Activated CD4-positive, alpha-beta T cell treated with anti-CD3 and anti-CD28 coated beads, Interleukin-10, Interleukin-2, amounts not matched to agents 100 ng/mL and 50 ng/mL, durations not matched to agents 16 hours and 8 hours (primary cell): ENCODE measurements around the gene DAPL1.

Experiments
- DNase-seq: peaks from one replicate; pipeline ENCODE4 v3.0.0-alpha.2; 2020

Gene DAPL1

DNA sequence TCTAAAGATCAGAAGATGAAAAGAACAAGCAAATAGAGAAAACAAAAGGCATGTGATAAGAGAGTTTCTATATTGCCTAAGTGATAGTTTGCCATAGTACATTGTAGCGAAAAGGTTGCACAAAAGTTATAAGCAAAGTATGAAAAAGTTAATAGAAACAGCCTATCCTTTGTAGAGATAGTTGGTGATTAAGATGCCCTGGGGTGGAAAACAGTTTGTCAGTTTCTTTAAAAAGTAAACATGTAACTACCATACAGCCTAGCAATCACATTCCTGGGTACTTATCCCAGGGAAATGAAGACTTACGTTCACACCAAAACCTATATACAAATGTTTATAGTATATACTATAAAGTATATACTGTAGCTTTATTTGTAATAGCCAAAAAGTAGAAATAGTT is 16.9 kb upstream of the DAPL1 start:
- DNase-seq: no peak

DNA sequence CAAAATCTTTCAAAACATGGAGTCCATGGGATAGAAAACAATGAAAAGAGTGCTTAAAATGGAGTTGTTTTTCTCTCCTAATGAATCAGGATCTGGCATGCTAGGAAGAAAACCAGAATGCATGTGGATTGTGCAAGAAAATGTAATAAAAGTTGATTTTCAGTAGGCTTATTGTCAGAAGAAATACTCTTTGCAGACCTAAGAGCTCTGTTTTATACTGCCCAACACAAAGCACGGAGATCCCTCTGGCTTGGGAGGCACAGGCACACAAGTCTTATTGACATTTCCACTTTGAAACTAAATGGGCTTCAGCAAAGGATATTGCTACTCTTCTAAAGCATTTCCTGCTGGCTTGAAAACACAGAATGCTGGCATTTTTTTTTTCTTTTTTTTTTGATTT is 15.5 kb upstream of the DAPL1 start:
- DNase-seq: no peak

GRCh38 chr2:158781353-158781961 is 13.7 kb upstream of the DAPL1 start:
- DNase-seq: no peak

GRCh38 chr2:158782136-158782535 is 13.0 kb upstream of the DAPL1 start:
- no peak for DNase-seq

DNA sequence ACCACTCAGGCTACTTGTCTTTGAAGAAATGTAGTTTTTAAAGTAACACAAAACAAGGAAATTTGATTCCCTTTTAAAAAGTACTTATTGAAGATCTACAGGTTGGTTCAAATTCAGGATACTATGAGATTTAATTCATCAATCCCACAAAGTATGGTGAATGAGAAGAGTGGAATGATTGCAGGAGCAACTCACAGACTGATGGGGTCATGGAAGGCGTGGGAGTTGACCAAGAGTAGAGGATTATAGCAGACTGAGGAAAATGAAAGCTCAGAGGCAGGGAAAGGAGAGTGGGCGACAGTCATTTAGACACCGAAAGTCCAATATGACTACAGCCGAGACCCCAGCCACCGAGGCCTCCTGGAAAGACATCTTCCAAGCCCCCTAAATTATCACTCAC is 12.5 kb upstream of the DAPL1 start:
- no peak for DNase-seq

DNA sequence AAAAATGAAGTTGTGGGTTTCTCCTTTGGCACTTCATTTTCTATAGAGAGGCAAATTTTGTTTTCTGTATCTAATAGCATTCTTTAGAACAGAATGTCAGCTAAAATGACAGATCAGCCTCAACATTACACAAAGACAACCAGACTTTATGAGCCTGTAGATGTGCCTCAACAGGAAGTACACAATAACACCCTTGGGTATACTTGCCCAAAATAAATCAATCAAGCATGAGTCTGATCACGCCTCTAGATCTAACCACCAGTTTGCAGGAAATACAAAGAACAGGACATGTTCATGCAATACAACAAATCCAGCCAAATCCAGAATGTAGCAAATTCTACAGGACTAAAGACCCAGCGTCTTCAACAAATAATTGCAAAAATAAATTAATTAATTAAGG is 11.2 kb upstream of the DAPL1 start:
- DNase-seq: no peak

DNA sequence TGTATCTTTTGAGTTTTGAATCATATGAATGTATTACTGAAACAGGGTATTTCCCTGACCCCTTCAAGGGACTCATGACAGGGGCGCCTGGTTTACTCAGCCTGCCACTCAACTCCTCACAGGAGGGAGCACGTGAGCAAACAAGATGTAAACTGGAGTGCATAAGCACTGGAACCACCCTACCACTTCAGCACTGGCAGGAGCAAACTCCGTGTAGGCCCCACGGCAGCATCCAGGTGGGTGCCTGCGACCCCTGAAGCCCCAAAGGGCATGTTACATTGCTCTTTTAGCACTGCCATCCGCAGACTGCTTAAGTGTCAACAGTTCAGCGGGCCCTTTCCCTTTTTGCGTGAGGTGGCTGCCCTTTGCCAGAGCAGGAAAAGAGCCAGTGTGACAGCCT is 8.2 kb upstream of the DAPL1 start:
- DNase-seq: no peak

- DNase-seq: no peak
Observed at GRCh38 chr2:158788951-158789350, 6.2 kb upstream of the DAPL1 start.

DNA sequence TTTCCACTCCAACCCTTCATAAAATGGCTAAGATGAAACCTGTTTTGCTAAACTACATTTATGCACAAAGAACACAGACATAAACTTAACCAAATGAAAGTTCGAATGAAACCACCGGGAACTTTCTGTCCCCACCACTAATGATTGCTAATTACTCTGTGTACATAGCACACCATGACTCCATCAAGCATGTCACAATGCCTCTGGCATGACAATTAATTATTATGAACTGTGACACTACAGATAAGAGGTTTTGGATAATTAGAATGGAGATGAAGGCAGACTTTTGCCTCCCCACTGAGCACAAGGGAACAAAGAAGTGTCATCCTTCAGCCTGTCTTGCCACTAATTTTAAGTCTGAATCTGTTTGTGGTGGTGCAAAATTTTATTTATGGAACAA is 1.5 kb downstream of the DAPL1 start:
- no peak for DNase-seq

DNA sequence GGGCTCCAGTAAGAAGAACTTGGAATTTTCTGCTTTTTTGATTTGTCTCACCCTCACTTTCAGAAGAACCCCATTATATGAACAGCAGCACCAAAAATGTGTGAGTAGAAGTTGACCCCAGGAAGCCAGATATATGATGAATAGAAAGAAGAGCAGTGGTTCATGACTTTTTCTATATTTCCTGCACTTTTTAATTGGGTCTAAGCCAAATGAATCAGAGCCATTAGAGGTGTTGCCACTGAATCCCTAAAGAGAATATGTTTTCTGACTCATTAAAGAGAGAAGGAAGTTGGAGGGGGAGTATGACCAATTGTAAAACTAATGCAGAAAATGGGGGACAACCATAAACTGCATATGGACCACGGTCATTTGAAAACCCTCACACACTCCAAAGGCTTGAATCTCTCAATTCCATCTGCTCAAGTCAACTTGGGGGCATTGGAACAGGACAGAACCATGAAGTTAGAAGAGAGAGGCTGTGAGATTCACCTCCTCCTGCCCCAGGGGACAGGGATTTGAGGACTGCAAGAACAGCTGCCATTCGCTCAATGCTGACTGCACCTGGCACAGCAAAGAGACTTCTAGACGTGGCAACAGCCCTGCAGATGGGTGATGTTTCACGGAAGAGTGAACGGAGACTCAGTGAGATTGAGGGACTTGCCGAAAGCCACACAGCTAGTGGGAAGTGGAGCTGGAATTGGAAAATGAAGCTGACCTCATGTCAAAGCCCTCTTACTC is 3.0 kb downstream of the DAPL1 start:
- DNase-seq: no peak

DNA sequence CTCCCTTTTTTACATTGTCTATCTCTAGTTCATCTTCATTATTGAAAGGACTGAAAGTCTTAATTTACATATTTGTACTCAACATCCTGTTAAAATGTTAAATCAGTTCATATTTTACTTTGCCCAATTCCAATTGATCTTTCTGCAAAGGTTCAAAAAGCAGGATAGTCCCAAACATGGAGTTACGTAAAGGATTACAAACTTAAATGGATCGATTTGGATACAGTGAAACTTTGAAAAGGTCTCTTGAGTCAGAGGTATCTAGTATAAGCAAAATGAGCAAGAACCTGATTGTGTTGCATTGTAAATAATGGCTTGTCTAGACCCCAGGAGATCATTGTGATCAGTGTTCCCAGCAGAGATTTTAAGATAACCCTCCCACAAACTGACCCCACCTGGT is 4.1 kb downstream of the DAPL1 start:
- DNase-seq: no peak

DNA sequence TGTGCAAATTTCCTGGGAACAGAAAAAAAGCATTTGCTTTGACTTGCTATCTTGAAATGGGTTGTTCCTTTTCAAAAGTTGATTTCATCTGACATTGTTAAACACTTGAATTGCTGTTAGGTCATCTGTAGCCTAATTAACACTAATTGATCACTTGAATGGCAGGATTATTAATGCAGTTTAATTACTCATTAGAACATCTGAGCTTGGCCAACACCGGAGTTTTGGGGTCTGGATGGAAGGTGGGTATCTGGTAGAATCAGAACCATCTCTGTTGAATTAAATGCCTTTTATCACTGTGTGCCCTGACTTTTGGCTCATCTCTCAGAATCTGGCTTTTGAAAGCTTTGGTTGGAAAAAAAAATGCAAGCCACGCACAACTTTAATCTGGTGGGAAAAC is 8.4 kb downstream of the DAPL1 start:
- no peak for DNase-seq

GRCh38 chr2:158805255-158805654 is 10.1 kb downstream of the DAPL1 start:
- no peak for DNase-seq

DNA sequence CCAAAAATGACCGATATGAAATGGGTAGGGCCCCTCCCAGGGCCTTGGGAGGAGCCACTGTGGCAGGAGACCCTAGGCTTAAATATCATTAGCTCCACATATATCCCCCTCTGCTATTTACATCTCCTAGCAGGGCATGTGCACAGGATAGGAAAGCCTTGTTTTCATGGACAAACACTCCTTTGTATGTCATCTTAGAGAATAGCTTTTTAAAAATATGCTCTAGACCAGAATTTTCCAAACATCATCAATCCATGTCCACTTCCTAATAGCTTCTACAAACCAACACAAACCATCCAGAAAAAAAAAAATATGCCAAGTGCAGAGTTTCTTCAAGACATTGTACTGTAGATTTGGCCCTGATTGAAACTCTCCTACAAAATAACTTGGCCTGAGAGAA is 10.8 kb downstream of the DAPL1 start:
- DNase-seq: no peak

GRCh38 chr2:158806941-158807340 is 11.8 kb downstream of the DAPL1 start:
- DNase-seq: no peak

GRCh38 chr2:158808426-158808825 is 13.3 kb downstream of the DAPL1 start:
- no peak for DNase-seq

DNA sequence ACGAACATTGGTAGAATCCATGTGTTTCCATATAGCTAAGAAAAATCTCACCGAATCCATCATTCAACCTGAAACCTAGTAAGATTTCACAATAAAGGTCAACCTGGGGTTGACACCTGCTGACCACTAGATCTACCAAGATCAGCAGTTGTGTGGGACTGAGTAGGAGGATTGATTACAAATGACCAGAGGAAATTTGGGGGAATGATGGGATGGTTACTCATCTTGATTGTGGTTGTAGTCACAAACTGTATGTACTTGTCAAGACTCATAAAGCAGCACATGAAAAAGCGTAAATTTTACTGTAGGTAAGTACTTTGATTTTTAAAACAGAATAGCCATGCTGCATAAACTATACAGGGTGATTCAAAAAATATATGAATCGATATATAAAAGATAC is 14.7 kb downstream of the DAPL1 start:
- DNase-seq: no peak

- no peak for DNase-seq
Observed at GRCh38 chr2:158810731-158811460, 15.8 kb downstream of the DAPL1 start.

DNA sequence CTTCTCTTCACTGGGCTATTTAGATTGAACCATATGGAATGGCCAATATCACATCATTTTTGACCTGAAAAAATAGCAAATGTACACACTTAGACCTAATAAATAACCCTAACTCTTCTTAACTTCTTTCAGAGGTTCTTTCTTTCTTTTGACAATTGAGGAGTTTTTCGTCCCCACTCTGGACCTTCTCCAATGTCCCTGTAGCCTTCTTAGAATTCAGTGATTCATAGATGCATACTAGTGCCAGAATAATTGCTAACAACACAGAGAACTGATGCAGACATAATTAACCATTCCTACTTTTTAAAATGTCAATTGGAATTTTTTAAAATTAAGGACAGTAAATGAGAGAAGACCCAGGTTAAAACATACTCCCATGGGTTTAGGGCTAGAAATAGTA is 20.0 kb downstream of the DAPL1 start:
- DNase-seq: no peak

- no peak for DNase-seq
Observed at GRCh38 chr2:158815658-158816057, 20.5 kb downstream of the DAPL1 start.

DNA sequence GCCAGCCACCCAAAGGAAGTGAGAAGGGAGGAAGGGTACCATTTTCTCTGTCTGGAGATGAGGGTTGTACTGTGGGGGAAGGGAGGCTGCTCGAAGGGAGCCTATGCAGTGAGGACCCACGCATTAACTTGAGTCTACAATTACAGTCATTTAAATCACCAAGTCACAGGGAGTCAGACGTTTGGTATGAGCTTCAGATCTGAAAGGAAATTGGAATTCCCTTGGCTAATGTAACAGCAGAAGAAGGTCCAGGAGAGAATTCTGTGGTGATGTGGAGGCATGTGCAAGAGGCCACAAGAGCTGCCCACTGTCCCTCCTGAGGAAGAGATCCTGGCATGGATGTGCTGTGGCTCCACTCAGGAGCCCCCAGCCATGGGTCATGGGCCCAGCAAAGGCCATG is 22.5 kb downstream of the DAPL1 start:
- DNase-seq: no peak

GRCh38 chr2:158818511-158818910 is 23.4 kb downstream of the DAPL1 start:
- DNase-seq: no peak

GRCh38 chr2:158822193-158822592 is 27.1 kb downstream of the DAPL1 start:
- no peak for DNase-seq

GRCh38 chr2:158823486-158824237 is 28.5 kb downstream of the DAPL1 start:
- no peak for DNase-seq
